Camera-type eye (tissue), 1 donor: Measurements from ENCODE around the gene NRP2. TPM values are rescaled to one million over a fixed set of nuclear protein-coding genes. Genes with fewer than 3 reads are reported as not detected.

Experiments used
- total RNA-seq: library from RNA; depleted of rRNA; stranded (reverse); fragments of >200 nt; gene quantifications from one replicate; pipeline ENCODE4 v1.2.3, GENCODE V29; 2014

The NRP2 gene
- 53.5 TPM for total RNA-seq

DNA sequence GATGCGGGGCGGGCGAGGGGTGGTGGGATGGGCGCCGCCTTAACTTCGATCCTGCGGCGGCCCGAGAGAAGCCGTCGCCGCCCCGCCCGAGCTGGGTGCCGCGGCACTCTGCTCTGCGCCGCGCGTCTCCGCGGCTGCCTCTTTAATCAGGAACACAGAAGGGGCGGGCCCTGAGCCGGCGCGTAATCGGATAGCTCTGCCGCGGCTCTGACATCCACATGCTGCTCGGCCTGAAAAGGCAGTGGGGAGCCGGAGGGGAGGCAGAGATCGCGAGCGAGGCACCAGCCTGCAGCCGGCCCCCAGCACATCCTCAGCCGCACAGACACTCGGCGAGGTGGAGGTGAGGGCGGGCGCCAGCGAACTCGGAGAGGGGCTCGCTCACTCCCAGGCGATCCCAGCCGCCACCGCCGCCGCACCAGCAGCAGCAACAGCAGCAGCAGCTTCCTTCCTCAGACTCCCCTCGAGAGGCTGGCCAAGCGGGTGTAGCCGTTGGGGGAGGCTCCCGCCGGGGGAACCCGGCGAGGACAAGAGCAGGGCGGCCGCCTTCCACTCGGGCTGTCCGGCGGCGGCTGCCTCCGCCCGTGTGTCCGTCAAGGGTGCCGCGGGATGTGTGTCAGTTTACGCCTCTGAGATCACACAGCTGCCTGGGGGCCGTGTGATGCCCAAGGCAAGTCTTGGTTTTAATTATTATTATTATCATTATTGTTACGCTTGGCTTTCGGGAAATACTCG, at the start of gene NRP2:
TSS of gene NRP2 (plus strand) at position 263 of the 732 bp plus-strand sequence. CDS start 790 bp downstream, outside the sequence.

